Gastroesophageal sphincter (tissue), 3 donors: Measurements from ENCODE around the gene NHS.

ENCODE experiments used
- CTCF ChIP-seq, 4 experiments: fragments of 200-600 bp in 2 of 4; fragments of 450-650 bp in 2 of 4; sonication (generic) in 1 of 4; IDR thresholded peaks; one replicate each; pipeline ENCODE4 v1.5.1; 2017 to 2019; ENCODE audit warnings: antibody characterized with exemption in 4 of 4, mild to moderate bottlenecking in 2 of 4, moderate library complexity in 2 of 4
- EP300 ChIP-seq: sonication (generic); formaldehyde crosslinking; IDR thresholded peaks from one replicate; pipeline ENCODE4 v1.6.1; 2017; ENCODE audit warnings: antibody characterized with exemption, mild to moderate bottlenecking
- POLR2A ChIP-seq, 2 donors: fragments of 450-650 bp; IDR thresholded peaks; one replicate each; pipeline ENCODE4 v1.6.1; 2017; ENCODE audit warnings: antibody characterized with exemption in 2 of 2, mild to moderate bottlenecking in 2 of 2, moderate library complexity in 1 of 2
- POLR2AphosphoS5 ChIP-seq: sonication (generic); formaldehyde crosslinking; IDR thresholded peaks from one replicate; pipeline ENCODE4 v1.6.1; 2017; ENCODE audit warnings: antibody characterized with exemption

DNA sequence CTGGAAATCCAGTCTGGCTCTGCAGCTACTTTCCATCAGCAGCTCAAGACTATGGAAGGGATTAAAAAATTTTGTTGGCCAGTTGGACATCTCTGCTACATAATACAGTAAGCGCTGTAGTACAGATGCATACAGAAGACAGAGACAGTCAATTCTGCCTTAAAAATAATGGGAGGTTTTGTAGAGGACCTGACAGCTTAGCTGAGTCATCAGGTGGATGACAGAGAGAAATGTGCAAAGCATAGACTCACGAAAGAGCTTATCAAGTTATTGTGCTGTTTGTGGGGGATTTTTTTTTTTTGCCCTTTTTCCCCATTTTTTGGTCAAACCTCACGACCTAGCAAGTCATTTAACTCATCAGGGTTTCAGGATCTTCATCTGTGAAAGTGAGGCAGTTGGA is 213.3 kb downstream of the NHS start:
- TF ChIP-seq CTCF (IDR thresholded peaks at IDR 0.05): no peak
- no peak for TF ChIP-seq POLR2A (IDR thresholded peaks at IDR 0.05)
- TF ChIP-seq EP300: no peak
- TF ChIP-seq POLR2AphosphoS5: no peak
